K562 (cell line): ENCODE data around the gene IFNAR2. TPM values are rescaled to one million over a fixed set of nuclear protein-coding genes. Genes with fewer than 3 reads are reported as not detected.

Experiments used
- ATAC-seq: fragments of 200-7000 bp; cut with Tn5 transposase; 3 replicates; pipeline ENCODE4 v1.9.1; 2020; ENCODE audit warnings: moderate library complexity
- BruUV-seq: library from RNA; stranded (reverse); fragments of 400-500 nt; replicated peaks from 2 replicates; lab custom pipeline; 2021; lab: Mats Ljungman, UMichigan
- CTCF ChIA-PET: fragments of 300-600 bp; formaldehyde crosslinking; extraction: SDS; loops from one replicate; lab custom pipeline; 2021; ENCODE audit warnings: low intra/inter-chr PET ratio; lab: Yijun Ruan, JAX
- POLR2A ChIA-PET: fragments of 300-600, 350-650 bp; sonication (Branson Sonifier 250); formaldehyde crosslinking; extraction: SDS; loops from one replicate; lab custom pipeline; 2021; ENCODE audit warnings: antibody characterized with exemption, inconsistent platforms; lab: Yijun Ruan, JAX
- DNase-seq, 4 experiments: peaks; one replicate each; pipeline versions ENCODE4 v3.0.0 to v3.0.0-alpha.2; 2011 to 2018; ENCODE audit warnings: low spot score in 3 of 4, mixed read lengths in 3 of 4; ENCODE audit errors: extremely low read depth in 1 of 4
- FAIRE-seq: peaks from 2 replicates; lab custom pipeline; 2011; peaks lifted over from hg19 to GRCh38; lab: Jason Lieb, UNC
- H2AFZ ChIP-seq: 2 replicates; pipeline ENCODE4 v1.6.0; 2011; ENCODE audit warnings: low read depth, low read length, control low read depth, inconsistent platforms
- H3K27ac ChIP-seq: fragments of 200-600 bp; 3 replicates; pipeline ENCODE4 v1.8.0; 2011; ENCODE audit warnings: low read depth, mild to moderate bottlenecking, control low read depth, inconsistent platforms, low read length, moderate library complexity, mixed read lengths; ENCODE audit errors: extremely low read depth
- H3K27me3 ChIP-seq, 2 experiments: fragments of 300-600 bp in 1 of 2; 2 replicates in 1 of 2; 3 replicates in 1 of 2; pipeline versions ENCODE4 v1.6.0 to v1.8.0; 2011; ENCODE audit warnings: inconsistent platforms in 2 of 2, low read length in 2 of 2, mild to moderate bottlenecking in 1 of 2, mixed read lengths in 1 of 2, moderate library complexity in 1 of 2; ENCODE audit not compliant: control insufficient read depth in 2 of 2, insufficient read depth in 2 of 2
- H3K36me3 ChIP-seq: fragments of 300-600 bp; 3 replicates; pipeline ENCODE4 v1.8.0; 2011; ENCODE audit warnings: mild to moderate bottlenecking, low read length, inconsistent platforms; ENCODE audit not compliant: control insufficient read depth, insufficient read depth
- H3K4me1 ChIP-seq, 2 experiments: fragments of 200-600 bp in 1 of 2; replicated peaks in 1 of 2; 2 replicates in 1 of 2; 3 replicates in 1 of 2; pipeline versions ENCODE4 v1.5.1 to v1.8.0; 2011; ENCODE audit warnings: inconsistent platforms in 2 of 2, low read length in 2 of 2, mild to moderate bottlenecking in 1 of 2, mixed read lengths in 1 of 2, moderate library complexity in 1 of 2; ENCODE audit not compliant: control insufficient read depth in 2 of 2, insufficient read depth in 2 of 2
- H3K4me2 ChIP-seq: 2 replicates; pipeline ENCODE4 v1.6.1; 2011; ENCODE audit warnings: low read length, control low read depth, inconsistent platforms, mixed read lengths; ENCODE audit not compliant: insufficient read depth
- H3K4me3 ChIP-seq: fragments of 200-600 bp; sonication (generic), shearing (Covaris generic); 2 replicates; pipeline ENCODE4 v1.5.1; 2016; ENCODE audit warnings: control low read depth, inconsistent platforms
- H3K79me2 ChIP-seq: fragments of 200-600 bp; 3 replicates; pipeline ENCODE4 v1.8.0; 2011; ENCODE audit warnings: low read length, inconsistent platforms; ENCODE audit not compliant: control insufficient read depth, insufficient read depth
- H3K9ac ChIP-seq, 2 experiments: 2 replicates each; pipeline versions ENCODE4 v1.6.0 to v1.6.1; 2011; ENCODE audit warnings: low read depth in 2 of 2, low read length in 2 of 2, control low read depth in 1 of 2, inconsistent platforms in 1 of 2, mild to moderate bottlenecking in 1 of 2, mixed read lengths in 1 of 2; ENCODE audit not compliant: insufficient read depth in 1 of 2
- H3K9me1 ChIP-seq: one replicate; pipeline ENCODE4 v1.6.0; 2011; ENCODE audit warnings: inconsistent platforms, mild to moderate bottlenecking, low read length, moderate library complexity; ENCODE audit not compliant: control insufficient read depth, insufficient read depth
- H3K9me3 ChIP-seq: replicated peaks from 2 replicates; pipeline ENCODE4 v1.5.1; 2011; ENCODE audit warnings: low read depth, low read length, inconsistent platforms; ENCODE audit not compliant: control insufficient read depth, insufficient read depth
- H4K20me1 ChIP-seq: replicated peaks from 2 replicates; pipeline ENCODE4 v1.6.1; 2011; ENCODE audit warnings: low read length, inconsistent platforms, mixed read lengths; ENCODE audit not compliant: control insufficient read depth, insufficient read depth
- PKNOX1 ChIP-seq: fragments of 450-650 bp; IDR thresholded peaks from 2 replicates; pipeline ENCODE4 v1.6.1; 2016
- RBM25 ChIP-seq: fragments of 200-400 bp; formaldehyde crosslinking; IDR thresholded peaks from 2 replicates; pipeline ENCODE4 v1.6.1; 2018; ENCODE audit warnings: low read length, low read depth, moderate library complexity; ENCODE audit not compliant: severe bottlenecking
- ZNF354B ChIP-seq: fragments of 250-450 bp; sonication (Bioruptor Pico); IDR thresholded peaks from 2 replicates; pipeline ENCODE4 v1.4.0; 2020
- ZNF507 ChIP-seq: conservative IDR thresholded peaks from 2 replicates; pipeline ENCODE4 v1.6.1; 2017; ENCODE audit warnings: missing genetic modification characterization, missing compliant biosample characterization
- WGBS: fragments of 100-300 bp; shearing (Covaris generic); methylation state at CpG from one replicate; pipeline ENCODE4 v1.1.6; 2016; ENCODE audit warnings: low coverage, mixed read lengths; ENCODE audit not compliant: insufficient coverage; ENCODE audit errors: missing lambda C conversion rate; 5-methylcytosine and 5-hydroxymethylcytosine counted together
- in situ Hi-C: fragments of 300-500 bp; cut with MboI; formaldehyde crosslinking; loops from 4 replicates; pipeline ENCODE4 v1.15.0; 2018; ENCODE audit warnings: inconsistent platforms, mixed read lengths
- intact Hi-C: fragments of 100-400 bp; cut with micrococcal nuclease; formaldehyde crosslinking; loops from 2 replicates; pipeline ENCODE4 v1.14.2; 2022
- polyA plus RNA-seq, 8 experiments: library from polyadenylated mRNA; depleted of rRNA in 4 of 8; stranded (reverse) in 5 of 8; unstranded in 3 of 8; fragments of >200 nt; fragmentation: Nextera tagmentation in 2 of 8; fragmentation: Illumina TruSeq in 1 of 8; extraction: Ambion mirVana in 2 of 8; extraction: Trizol in 1 of 8; gene quantifications; 2 replicates each; pipeline versions ENCODE4 v1.2.1 to v1.2.3, GENCODE V29; 2011 to 2014; ENCODE audit warnings: inconsistent platforms in 1 of 8, missing spikeins in 1 of 8
- total RNA-seq, 7 experiments: library from RNA; depleted of rRNA in 6 of 7; stranded (reverse); fragments of >200 nt in 6 of 7; fragmentation: Illumina TruSeq in 2 of 7; extraction: Trizol in 2 of 7; gene quantifications; 2 replicates each; pipeline versions ENCODE4 v1.2.1 to v1.2.3, GENCODE V29; 2011 to 2021; ENCODE audit warnings: low replicate concordance in 1 of 7
- TF ChIP-seq, protein P1 (sequence below): fragments of 250-450 bp; sonication (Bioruptor Pico); IDR thresholded peaks from 2 replicates; pipeline ENCODE4 v1.5.0; 2020; ENCODE audit warnings: mild to moderate bottlenecking

Gene IFNAR2
- total and polyA plus RNA-seq, 9 of the 15 experiments (the other 6 are each of a cell fraction or from before 2014, with no cell fraction given), result 1.7 to 48.3 (median 8.4) TPM

- no peak for ATAC-seq
- DNase-seq, result no peak
- no peak for FAIRE-seq
- TF ChIP-seq RBM25 (peak; percentile 52), ZNF354B (0 out of 2 replicates have a peak, but pooled peaks have one; percentile 28), ZNF507 (peak; percentile 94), PKNOX1 (peak; percentile 63)
- TF ChIP-seq, protein P1, sequence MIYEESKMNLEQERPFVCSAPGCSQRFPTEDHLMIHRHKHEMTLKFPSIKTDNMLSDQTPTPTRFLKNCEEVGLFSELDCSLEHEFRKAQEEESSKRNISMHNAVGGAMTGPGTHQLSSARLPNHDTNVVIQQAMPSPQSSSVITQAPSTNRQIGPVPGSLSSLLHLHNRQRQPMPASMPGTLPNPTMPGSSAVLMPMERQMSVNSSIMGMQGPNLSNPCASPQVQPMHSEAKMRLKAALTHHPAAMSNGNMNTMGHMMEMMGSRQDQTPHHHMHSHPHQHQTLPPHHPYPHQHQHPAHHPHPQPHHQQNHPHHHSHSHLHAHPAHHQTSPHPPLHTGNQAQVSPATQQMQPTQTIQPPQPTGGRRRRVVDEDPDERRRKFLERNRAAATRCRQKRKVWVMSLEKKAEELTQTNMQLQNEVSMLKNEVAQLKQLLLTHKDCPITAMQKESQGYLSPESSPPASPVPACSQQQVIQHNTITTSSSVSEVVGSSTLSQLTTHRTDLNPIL (CRISPR knock-in tag), result no peak
- TF ChIP-seq, all 486 proteins: peak for 4
- H3K9me3 ChIP-seq, result no peaks in the 10 kb centered on the region
- no TSS peak for BruUV-seq
- peaks cover 3 to 6% of the 10 kb centered on the region in 2 experiments; a peak in 3 of 5 replicates for H3K4me1 ChIP-seq
- H4K20me1 ChIP-seq, result no peaks in the 10 kb centered on the region
- H3K4me2 ChIP-seq, result no peak overlapping the region
- CTCF ChIA-PET, result no interaction called here
- in situ Hi-C loops (no loop called here), intact Hi-C loops (no loop called here)
- H3K9ac ChIP-seq, result no peak overlapping the region
- no peak overlapping the region for H2AFZ ChIP-seq
- no peaks in the 10 kb centered on the region for H3K27me3 ChIP-seq
- no peak overlapping the region for H3K4me3 ChIP-seq
- WGBS, result 80% methylated on average over 3 of the region's 3 CpGs
- H3K27ac ChIP-seq, result no peak overlapping the region
- no peaks in the 10 kb centered on the region for H3K9me1 ChIP-seq
- POLR2A ChIA-PET, result no interaction called here
- peaks cover 23% of the 10 kb centered on the region; the same call in 2 of the 3 replicates for H3K36me3 ChIP-seq
- H3K79me2 ChIP-seq, result no peaks in the 10 kb centered on the region
These were observed 49.6 kb downstream of the IFNAR2 start for GRCh38 chr21:33279330-33279820.

Other genes starting within 250 kb of the IFNAR2 start
- not detected in 2 replicates for gene OLIG2, start 204.0 kb upstream of the IFNAR2 start, total RNA-seq (2014; rRNA removed)
- not detected in 2 replicates for gene OLIG2, start 204.0 kb upstream of the IFNAR2 start, total RNA-seq (2014; rRNA removed; fragmentation: Illumina TruSeq; extraction: Trizol)
- gene OLIG2, start 204.0 kb upstream of the IFNAR2 start, total RNA-seq (2015; rRNA removed; fragmentation: Illumina TruSeq; extraction: Trizol), result not detected in 2 replicates
- not detected in 2 replicates for gene OLIG2, start 204.0 kb upstream of the IFNAR2 start, total RNA-seq (2021)
- not detected in 2 replicates for gene OLIG2, start 204.0 kb upstream of the IFNAR2 start, polyA plus RNA-seq (2011; rRNA removed)
- not detected in 2 replicates for gene OLIG2, start 204.0 kb upstream of the IFNAR2 start, polyA plus RNA-seq (2014; fragmentation: Illumina TruSeq; extraction: Trizol)
- gene OLIG2, start 204.0 kb upstream of the IFNAR2 start, polyA plus RNA-seq (2014; fragmentation: Nextera tagmentation; extraction: Ambion mirVana), result not detected
- gene OLIG2, start 204.0 kb upstream of the IFNAR2 start, polyA plus RNA-seq (2014; rRNA removed), result not detected in 2 replicates
- not detected in 2 replicates for gene OLIG1, start 159.8 kb upstream of the IFNAR2 start, total RNA-seq (2014; rRNA removed)
- gene OLIG1, start 159.8 kb upstream of the IFNAR2 start, total RNA-seq (2014; rRNA removed; fragmentation: Illumina TruSeq; extraction: Trizol), result not detected in 2 replicates
- gene OLIG1, start 159.8 kb upstream of the IFNAR2 start, total RNA-seq (2015; rRNA removed; fragmentation: Illumina TruSeq; extraction: Trizol), result not detected in 2 replicates
- not detected in 2 replicates for gene OLIG1, start 159.8 kb upstream of the IFNAR2 start, total RNA-seq (2021)
- gene OLIG1, start 159.8 kb upstream of the IFNAR2 start, polyA plus RNA-seq (2011; rRNA removed), result not detected in 2 replicates
- not detected in 2 replicates for gene OLIG1, start 159.8 kb upstream of the IFNAR2 start, polyA plus RNA-seq (2014; fragmentation: Illumina TruSeq; extraction: Trizol)
- not detected for gene OLIG1, start 159.8 kb upstream of the IFNAR2 start, polyA plus RNA-seq (2014; fragmentation: Nextera tagmentation; extraction: Ambion mirVana)
- not detected in 2 replicates for gene OLIG1, start 159.8 kb upstream of the IFNAR2 start, polyA plus RNA-seq (2014; rRNA removed)
- 25.3 and 31.2 TPM in 2 replicates for gene IL10RB, start 36.4 kb downstream of the IFNAR2 start, total RNA-seq (2014; rRNA removed)
- gene IL10RB, start 36.4 kb downstream of the IFNAR2 start, total RNA-seq (2014; rRNA removed; fragmentation: Illumina TruSeq; extraction: Trizol), result 21.3 and 23.0 TPM in 2 replicates
- gene IL10RB, start 36.4 kb downstream of the IFNAR2 start, total RNA-seq (2015; rRNA removed; fragmentation: Illumina TruSeq; extraction: Trizol), result 25.1 and 25.3 TPM in 2 replicates
- 17.5 TPM in 2 replicates for gene IL10RB, start 36.4 kb downstream of the IFNAR2 start, total RNA-seq (2021)
- gene IL10RB, start 36.4 kb downstream of the IFNAR2 start, polyA plus RNA-seq (2011; rRNA removed), result 29.9 and 33.1 TPM in 2 replicates
- 29.6 and 33.8 TPM in 2 replicates for gene IL10RB, start 36.4 kb downstream of the IFNAR2 start, polyA plus RNA-seq (2014; fragmentation: Illumina TruSeq; extraction: Trizol)
- gene IL10RB, start 36.4 kb downstream of the IFNAR2 start, polyA plus RNA-seq (2014; fragmentation: Nextera tagmentation; extraction: Ambion mirVana), result 10 to 100 TPM; 10.9 to 14.7 TPM
- 19.3 and 22.1 TPM in 2 replicates for gene IL10RB, start 36.4 kb downstream of the IFNAR2 start, polyA plus RNA-seq (2014; rRNA removed)
- gene IFNAR1, start 95.0 kb downstream of the IFNAR2 start, total RNA-seq (2014; rRNA removed), result 8.6 TPM in 2 replicates
- 11.5 and 13.7 TPM in 2 replicates for gene IFNAR1, start 95.0 kb downstream of the IFNAR2 start, total RNA-seq (2014; rRNA removed; fragmentation: Illumina TruSeq; extraction: Trizol)
- 10.2 and 12.7 TPM in 2 replicates for gene IFNAR1, start 95.0 kb downstream of the IFNAR2 start, total RNA-seq (2015; rRNA removed; fragmentation: Illumina TruSeq; extraction: Trizol)
- 23.7 and 24.2 TPM in 2 replicates for gene IFNAR1, start 95.0 kb downstream of the IFNAR2 start, total RNA-seq (2021)
- gene IFNAR1, start 95.0 kb downstream of the IFNAR2 start, polyA plus RNA-seq (2011; rRNA removed), result 10.4 and 10.8 TPM in 2 replicates
- 17.2 and 20.9 TPM in 2 replicates for gene IFNAR1, start 95.0 kb downstream of the IFNAR2 start, polyA plus RNA-seq (2014; fragmentation: Illumina TruSeq; extraction: Trizol)
- 10 to 100 TPM; 27.4 to 31.8 TPM for gene IFNAR1, start 95.0 kb downstream of the IFNAR2 start, polyA plus RNA-seq (2014; fragmentation: Nextera tagmentation; extraction: Ambion mirVana)
- gene IFNAR1, start 95.0 kb downstream of the IFNAR2 start, polyA plus RNA-seq (2014; rRNA removed), result 11.0 and 14.8 TPM in 2 replicates
- gene IFNGR2, start 173.5 kb downstream of the IFNAR2 start, total RNA-seq (2014; rRNA removed), result 19.4 and 24.2 TPM in 2 replicates
- gene IFNGR2, start 173.5 kb downstream of the IFNAR2 start, total RNA-seq (2014; rRNA removed; fragmentation: Illumina TruSeq; extraction: Trizol), result 28.5 and 31.3 TPM in 2 replicates
- gene IFNGR2, start 173.5 kb downstream of the IFNAR2 start, total RNA-seq (2015; rRNA removed; fragmentation: Illumina TruSeq; extraction: Trizol), result 31.3 and 36.8 TPM in 2 replicates
- 28.5 and 29.5 TPM in 2 replicates for gene IFNGR2, start 173.5 kb downstream of the IFNAR2 start, total RNA-seq (2021)
- gene IFNGR2, start 173.5 kb downstream of the IFNAR2 start, polyA plus RNA-seq (2011; rRNA removed), result 58.0 and 81.8 TPM in 2 replicates
- gene IFNGR2, start 173.5 kb downstream of the IFNAR2 start, polyA plus RNA-seq (2014; fragmentation: Illumina TruSeq; extraction: Trizol), result 35.4 and 44.8 TPM in 2 replicates
- 1 to 10 TPM; 6.7 to 8.4 TPM for gene IFNGR2, start 173.5 kb downstream of the IFNAR2 start, polyA plus RNA-seq (2014; fragmentation: Nextera tagmentation; extraction: Ambion mirVana)
- 27.8 and 32.9 TPM in 2 replicates for gene IFNGR2, start 173.5 kb downstream of the IFNAR2 start, polyA plus RNA-seq (2014; rRNA removed)